Esophagus muscularis mucosa (tissue), 4 donors: ENCODE measurements around the gene DOLPP1.

Source experiments
- CTCF ChIP-seq, 3 experiments: fragments of 200-600 bp in 2 of 3; fragments of 450-650 bp in 1 of 3; sonication (generic) in 2 of 3; IDR thresholded peaks; one replicate each; pipeline ENCODE4 v1.5.1; 2017 to 2019; ENCODE audit warnings: antibody characterized with exemption in 3 of 3, mild to moderate bottlenecking in 2 of 3, moderate library complexity in 1 of 3
- EP300 ChIP-seq: sonication (generic); formaldehyde crosslinking; IDR thresholded peaks from one replicate; pipeline ENCODE4 v1.6.1; 2017; ENCODE audit warnings: antibody characterized with exemption
- POLR2A ChIP-seq: fragments of 450-650 bp; IDR thresholded peaks from one replicate; pipeline ENCODE4 v1.6.1; 2017; ENCODE audit warnings: antibody characterized with exemption, moderate library complexity, mild to moderate bottlenecking, low read depth
- POLR2AphosphoS5 ChIP-seq, 2 donors: sonication (generic); formaldehyde crosslinking; IDR thresholded peaks; one replicate each; pipeline ENCODE4 v1.6.1; 2017; ENCODE audit warnings: antibody characterized with exemption in 2 of 2

- no peak for TF ChIP-seq CTCF (IDR thresholded peaks at IDR 0.05)
- no peak for TF ChIP-seq POLR2A
- TF ChIP-seq POLR2AphosphoS5 (IDR thresholded peaks at IDR 0.05), result no peak
- TF ChIP-seq EP300, result no peak
Measured at GRCh38 chr9:129089246-129089645, 8.3 kb downstream of the DOLPP1 start.
